DND-41 (cell line): ENCODE data around the gene SLC35F4.

Experiments
- CTCF ChIP-seq: IDR thresholded peaks from 2 replicates; pipeline ENCODE4 v1.5.1; 2012; ENCODE audit warnings: borderline replicate concordance, low read length, moderate library complexity, mild to moderate bottlenecking; ENCODE audit not compliant: poor library complexity, severe bottlenecking; ENCODE audit errors: extremely low read depth
- EZH2 ChIP-seq: IDR thresholded peaks from 3 replicates; pipeline ENCODE4 v1.6.1; 2012; ENCODE audit warnings: borderline replicate concordance, low read depth, mild to moderate bottlenecking, moderate library complexity, low read length, inconsistent platforms; ENCODE audit not compliant: severe bottlenecking

- TF ChIP-seq CTCF (no peak), EZH2 (no peak)
These were observed 5.0 kb upstream of the SLC35F4 start for GRCh38 chr14:57870686-57871457.
